Measurements from ENCODE around the gene TBC1D24.
"Not testable (repeated sequence)": the region's sequence is repeated elsewhere in the genome, so short reads cannot be mapped to it uniquely, and the experiment has no call there.

The TBC1D24 gene

DNA sequence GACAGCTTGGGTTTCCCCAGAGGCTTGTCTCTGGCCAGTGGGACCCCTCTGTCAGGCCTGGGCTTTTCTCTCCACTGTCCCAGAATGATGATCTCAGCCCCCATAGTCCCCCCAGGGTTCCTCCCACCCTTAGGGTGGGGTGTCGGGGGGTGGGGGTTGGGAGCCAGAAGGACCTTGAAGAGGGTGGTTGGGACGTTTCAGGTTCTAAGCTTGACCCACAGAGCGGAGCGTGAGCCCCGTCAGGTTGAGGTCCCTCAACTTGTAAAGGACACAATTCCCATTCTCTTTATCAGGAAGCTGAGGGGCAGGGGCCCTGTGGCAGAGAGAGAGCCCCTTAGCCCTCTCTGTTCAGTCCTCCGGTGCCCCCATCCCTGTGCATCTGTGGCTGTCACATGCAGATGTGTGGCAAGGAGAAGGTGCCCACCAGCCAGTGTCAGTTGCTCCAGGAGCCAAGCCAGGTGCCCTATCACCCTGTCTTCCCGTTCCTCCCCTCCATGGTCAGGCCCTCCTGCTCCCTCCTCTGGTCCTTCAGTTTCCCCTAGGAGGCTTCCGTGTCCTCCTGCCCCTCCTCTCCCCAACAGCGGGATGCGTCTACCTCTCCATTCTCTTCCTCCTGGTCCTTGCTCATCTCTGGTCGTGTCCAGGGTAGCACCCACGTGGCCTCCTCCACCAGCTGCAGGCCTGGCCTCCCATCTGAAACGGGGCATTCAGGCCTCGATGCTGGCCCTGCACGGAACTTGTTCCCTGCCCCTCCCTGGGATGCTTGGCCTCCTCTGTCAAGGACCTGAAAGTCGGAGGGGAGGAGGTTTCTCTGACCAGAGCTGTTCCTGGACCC lies 5.3 kb upstream of the TBC1D24 start:
- no peak for DNase-seq

- DNase-seq = no peak
These were observed 4.7 kb upstream of the TBC1D24 start for GRCh38 chr16:2470234-2470601.

DNA sequence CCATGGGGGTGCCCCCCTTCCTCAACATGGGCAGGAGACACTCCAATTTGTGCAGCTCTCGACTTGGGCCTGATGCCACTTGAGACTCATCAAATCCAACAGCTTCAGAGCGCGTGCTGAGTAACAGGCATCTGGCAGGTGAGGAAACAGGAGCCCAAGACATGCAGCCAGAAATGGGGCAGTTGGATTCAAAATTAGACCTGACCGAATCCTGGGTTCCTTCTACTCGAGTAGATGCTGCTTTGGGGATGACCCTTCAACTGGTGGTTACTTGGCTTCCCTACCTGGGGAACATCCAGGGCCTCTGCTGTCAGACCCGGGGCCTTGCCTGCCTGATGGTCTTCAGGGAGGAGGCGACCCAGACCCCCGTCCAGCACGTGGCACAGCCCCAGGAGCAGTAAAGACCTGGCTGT lies 4.3 kb upstream of the TBC1D24 start:
- no peak for DNase-seq

DNA sequence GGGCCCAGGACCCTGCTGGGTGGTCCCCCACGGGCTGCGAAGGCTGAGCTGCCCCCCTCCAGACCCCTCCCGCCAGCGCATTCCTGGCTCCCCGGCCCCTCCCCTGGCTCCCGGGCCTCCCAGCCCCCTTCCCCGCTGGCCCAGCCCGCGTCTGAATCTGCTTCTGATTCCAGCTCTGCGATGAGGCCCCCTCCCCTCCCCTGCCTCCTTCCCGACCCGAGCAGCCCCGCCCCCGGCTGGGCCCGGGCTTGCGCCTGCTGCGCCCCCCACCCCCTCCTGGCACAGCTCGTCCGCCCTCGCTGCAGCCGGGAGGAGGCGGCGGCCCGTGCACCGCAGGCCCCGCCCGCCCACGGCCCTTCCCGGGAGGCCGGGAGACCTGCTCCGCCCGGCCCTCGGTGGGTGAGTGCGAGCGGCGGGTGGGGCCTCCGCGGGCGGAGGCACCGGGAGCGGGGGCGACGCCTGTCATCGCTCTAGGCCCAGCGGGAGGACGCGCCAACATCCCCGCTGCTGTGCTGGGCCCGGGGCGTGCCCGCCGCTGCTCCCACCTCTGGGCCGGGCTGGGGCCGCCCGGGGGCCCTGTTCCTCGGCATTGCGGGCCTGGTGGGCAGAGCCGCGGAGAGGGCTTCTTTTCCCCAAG lies 3.8 kb upstream of the TBC1D24 start, which contains the start of gene NTN3:
TSS of gene NTN3 (plus strand) at position 282 of the 637 bp plus-strand sequence. CDS start 405 bp downstream, outside the sequence.
- no peak for DNase-seq

- DNase-seq = no peak
These were observed 3.1 kb upstream of the TBC1D24 start for GRCh38 chr16:2471653-2472487.

- no peak for DNase-seq
These were observed 2.5 kb upstream of the TBC1D24 start for GRCh38 chr16:2472488-2472864.

DNA sequence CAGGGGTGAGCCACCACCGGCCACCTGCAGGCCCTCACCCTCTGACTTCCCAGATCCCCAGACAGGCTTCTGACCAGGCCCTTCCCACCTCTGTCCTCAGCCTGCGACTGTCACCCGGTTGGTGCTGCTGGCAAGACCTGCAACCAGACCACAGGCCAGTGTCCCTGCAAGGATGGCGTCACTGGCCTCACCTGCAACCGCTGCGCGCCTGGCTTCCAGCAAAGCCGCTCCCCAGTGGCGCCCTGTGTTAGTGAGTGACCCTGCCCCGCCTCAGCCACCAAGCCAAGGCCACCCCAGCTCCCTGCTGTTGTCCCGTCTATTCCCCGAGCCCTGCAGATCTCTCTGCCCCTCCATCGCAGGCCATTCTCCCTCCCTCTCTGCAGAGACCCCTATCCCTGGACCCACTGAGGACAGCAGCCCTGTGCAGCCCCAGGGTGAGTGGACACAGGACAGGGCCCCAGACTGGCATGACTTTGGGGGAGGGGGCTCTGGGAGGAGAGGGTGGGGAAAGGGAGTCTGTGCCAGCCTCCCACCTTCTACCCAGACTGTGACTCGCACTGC lies 2.0 kb upstream of the TBC1D24 start:
- DNase-seq = no peak

- DNase-seq = peak; percentile 25
These were observed 1.4 kb upstream of the TBC1D24 start for GRCh38 chr16:2473446-2473926.

GRCh38 chr16:2473999-2474876 lies 689 bp upstream of the TBC1D24 start:
- DNase-seq = peak; percentile 64

DNA sequence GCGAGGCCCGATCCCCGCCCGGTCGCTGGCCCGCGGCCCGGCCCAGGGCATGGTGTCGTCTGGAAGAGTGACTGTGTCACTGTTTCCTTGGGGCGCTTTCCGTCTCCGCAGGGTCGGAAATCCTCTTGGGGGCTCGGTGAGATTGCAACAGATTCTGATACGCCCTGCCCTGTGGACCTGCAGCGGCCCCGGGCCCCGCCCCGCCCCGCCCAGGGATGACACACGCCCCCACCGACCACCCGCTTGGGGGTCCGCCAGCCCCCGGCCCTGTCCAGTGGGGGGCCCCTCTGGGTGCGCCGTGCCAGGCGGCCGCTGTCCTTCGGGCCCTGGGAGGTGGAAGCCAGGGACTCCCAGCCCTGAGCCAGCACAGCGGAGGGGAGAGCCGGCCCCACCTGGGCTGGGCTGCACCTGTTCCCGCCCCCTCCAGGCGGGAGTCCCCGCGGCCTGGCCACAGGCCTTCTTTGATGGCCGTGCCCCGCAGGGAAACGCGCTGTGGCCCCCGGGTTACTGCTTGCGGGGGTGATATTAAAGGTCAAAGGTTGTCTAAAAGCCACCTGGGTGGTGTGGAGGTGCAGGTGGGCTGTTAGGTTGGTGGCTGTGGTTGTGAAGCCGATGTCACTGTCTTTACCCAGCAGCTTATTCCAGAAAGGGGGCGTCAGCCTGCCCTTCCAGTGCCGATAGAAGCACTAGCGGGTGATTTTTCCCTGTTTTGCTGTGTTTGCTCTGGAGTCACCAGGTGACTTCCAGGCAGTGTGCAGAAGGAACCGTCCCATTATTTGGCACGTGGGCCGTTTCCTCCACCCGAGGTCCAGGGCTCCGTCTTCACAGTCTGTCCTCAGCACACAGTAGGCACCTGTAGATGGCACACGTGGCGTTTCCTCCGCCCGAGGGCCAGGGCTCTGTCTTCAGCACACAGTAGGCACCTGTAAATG lies 752 bp downstream of the TBC1D24 start:
- peak; percentile 47 for DNase-seq

GRCh38 chr16:2476345-2476720 lies 1.4 kb downstream of the TBC1D24 start:
- no peak for DNase-seq

GRCh38 chr16:2476741-2477140 lies 1.8 kb downstream of the TBC1D24 start:
- no peak for DNase-seq

GRCh38 chr16:2477327-2477726 lies 2.4 kb downstream of the TBC1D24 start:
- DNase-seq = no peak

DNA sequence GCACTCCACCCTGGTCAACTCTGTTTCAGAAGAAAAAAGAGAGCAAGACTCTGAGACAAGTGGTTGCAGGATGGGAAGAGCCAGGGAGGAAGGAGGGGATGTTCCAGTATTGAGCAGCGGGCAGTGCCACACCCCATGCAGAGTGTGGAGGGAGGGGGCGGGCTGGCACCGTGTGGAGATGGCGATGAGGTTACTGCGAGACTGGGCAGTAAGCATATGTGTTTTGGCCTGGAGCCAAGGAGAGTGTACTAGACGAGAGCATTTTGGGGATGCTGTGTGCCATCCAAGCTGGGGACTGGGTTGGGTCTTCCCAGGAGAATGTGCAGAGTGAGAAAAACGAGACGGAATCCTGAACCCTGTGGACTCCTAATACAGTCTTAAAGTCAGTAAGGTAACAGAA lies 3.4 kb downstream of the TBC1D24 start:
- DNase-seq = no peak

- not testable (repeated sequence) for DNase-seq
These were observed 5.1 kb downstream of the TBC1D24 start for GRCh38 chr16:2479996-2480395.

GRCh38 chr16:2480948-2481347 lies 6.0 kb downstream of the TBC1D24 start:
- DNase-seq = no peak

GRCh38 chr16:2481676-2482075 lies 6.7 kb downstream of the TBC1D24 start:
- DNase-seq = no peak

DNA sequence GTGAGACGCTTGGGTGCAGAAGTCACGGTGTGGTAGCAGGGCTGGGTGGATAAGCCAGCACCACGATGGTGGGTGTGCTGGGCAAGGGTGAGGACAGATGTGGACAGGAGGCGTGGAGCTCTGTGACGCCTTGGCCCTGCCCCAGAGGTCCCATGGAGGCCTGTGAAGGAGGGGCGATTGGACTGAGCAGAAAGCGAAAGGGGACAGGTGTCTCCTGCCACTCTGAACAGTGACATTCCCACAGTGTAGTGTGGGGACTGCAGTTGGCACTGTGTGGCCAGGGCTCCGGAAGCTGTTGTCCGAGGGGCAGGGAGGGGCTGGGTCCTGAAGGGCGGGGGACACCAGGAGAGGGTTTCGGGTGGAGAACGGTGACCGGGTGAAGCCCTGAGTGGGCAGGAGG lies 7.3 kb downstream of the TBC1D24 start:
- DNase-seq = no peak

DNA sequence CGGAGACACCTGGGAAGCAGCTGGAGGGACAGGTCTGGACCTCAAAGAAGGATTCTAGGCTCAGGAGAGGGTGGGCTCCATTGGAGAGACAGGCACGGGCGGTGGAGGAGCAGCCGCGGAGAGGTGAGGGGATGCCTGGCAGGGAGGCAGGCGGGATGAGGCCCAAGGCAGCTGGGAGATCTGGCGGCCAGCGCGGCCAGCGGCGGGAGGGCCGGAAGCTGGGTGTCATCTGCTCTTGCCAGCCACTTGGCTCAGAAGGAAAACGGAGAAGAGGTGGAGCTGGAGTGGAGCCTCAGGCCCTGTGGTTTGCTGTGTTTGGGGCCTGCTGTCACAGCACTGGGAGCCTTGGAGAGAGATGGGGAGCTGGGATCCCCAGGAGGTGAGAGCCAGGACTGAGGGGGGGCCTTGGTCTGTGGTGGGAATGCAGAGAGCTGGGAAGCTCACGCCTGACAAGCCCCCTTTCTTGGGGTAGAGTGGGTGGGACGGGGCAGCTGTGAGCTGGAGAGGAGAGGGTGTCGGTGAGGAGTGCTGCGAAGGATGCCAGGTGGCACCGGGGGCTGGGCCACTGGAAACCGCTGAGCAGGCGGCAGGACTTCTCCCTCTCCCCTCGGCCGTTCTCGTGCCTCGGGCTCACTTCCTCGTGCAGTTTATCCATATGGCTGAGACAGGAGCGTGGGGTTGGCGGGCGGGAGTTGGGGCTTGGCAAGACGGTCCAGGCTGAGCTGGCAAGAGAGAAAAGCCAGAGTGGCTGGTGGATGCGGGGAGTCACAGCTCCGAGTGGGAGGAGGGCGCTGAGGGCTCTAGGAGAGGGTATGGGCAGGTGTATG lies 8.0 kb downstream of the TBC1D24 start:
- DNase-seq = no peak

Measured in activated CD4-positive, alpha-beta T cell treated with anti-CD3 and anti-CD28 coated beads, Interleukin-2, amount 50 U/mL, for 1 hour (primary cell).